LNCaP clone FGC (cell line): ENCODE results near the gene SLC15A3.
A peak's percentile ranks its signal among the peaks of the same experiment; 100 is the strongest.

ENCODE experiments used
- DNase-seq: peaks from one replicate; pipeline ENCODE4 v3.0.0-alpha.2; 2011; ENCODE audit warnings: low read depth
- H3K4me3 ChIP-seq: 2 replicates; pipeline ENCODE4 v1.5.1; 2011; ENCODE audit warnings: mild to moderate bottlenecking, low read depth, low read length, control low read depth
- CTCF ChIP-seq: IDR thresholded peaks from 2 replicates; pipeline ENCODE4 v1.5.1; 2012; ENCODE audit warnings: mild to moderate bottlenecking; ENCODE audit not compliant: control insufficient read depth, insufficient read depth; ENCODE audit errors: extremely low read depth

Gene SLC15A3

GRCh38 chr11:60948250-60948649 lies 3.7 kb downstream of the SLC15A3 start:
- no peak for TF ChIP-seq CTCF
- no peak overlapping the region for H3K4me3 ChIP-seq
- no peak for DNase-seq

GRCh38 chr11:60947700-60948099 lies 4.3 kb downstream of the SLC15A3 start:
- H3K4me3 ChIP-seq, result no peak overlapping the region
- no peak for TF ChIP-seq CTCF
- no peak for DNase-seq

- no peak for DNase-seq
- H3K4me3 ChIP-seq, result no peak overlapping the region
- no peak for TF ChIP-seq CTCF
Measured at GRCh38 chr11:60946601-60947264, 5.2 kb downstream of the SLC15A3 start.

GRCh38 chr11:60945295-60945667 lies 6.7 kb downstream of the SLC15A3 start:
- DNase-seq, result no peak
- H3K4me3 ChIP-seq, result no peak overlapping the region
- TF ChIP-seq CTCF, result no peak

- no peak for TF ChIP-seq CTCF
- no peak for DNase-seq
- no peak overlapping the region for H3K4me3 ChIP-seq
Measured at GRCh38 chr11:60944490-60945294, 7.3 kb downstream of the SLC15A3 start.

GRCh38 chr11:60942970-60943565 lies 8.9 kb downstream of the SLC15A3 start:
- TF ChIP-seq CTCF, result no peak
- DNase-seq, result peak; percentile 30
- no peak overlapping the region for H3K4me3 ChIP-seq

- DNase-seq, result no peak
- no peak for TF ChIP-seq CTCF
- H3K4me3 ChIP-seq, result no peak overlapping the region
Measured at GRCh38 chr11:60942219-60942618, 9.8 kb downstream of the SLC15A3 start.
